ENCODE results near the gene NKIRAS1. TPM values are rescaled to one million over a fixed set of nuclear protein-coding genes. Genes with fewer than 3 reads are reported as not detected.
"Not testable (repeated sequence)": the region's sequence is repeated elsewhere in the genome, so short reads cannot be mapped to it uniquely, and the experiment has no call there.

The NKIRAS1 gene
- total RNA-seq, 1 donor from 2014 or later: 45.7 TPM

DNA sequence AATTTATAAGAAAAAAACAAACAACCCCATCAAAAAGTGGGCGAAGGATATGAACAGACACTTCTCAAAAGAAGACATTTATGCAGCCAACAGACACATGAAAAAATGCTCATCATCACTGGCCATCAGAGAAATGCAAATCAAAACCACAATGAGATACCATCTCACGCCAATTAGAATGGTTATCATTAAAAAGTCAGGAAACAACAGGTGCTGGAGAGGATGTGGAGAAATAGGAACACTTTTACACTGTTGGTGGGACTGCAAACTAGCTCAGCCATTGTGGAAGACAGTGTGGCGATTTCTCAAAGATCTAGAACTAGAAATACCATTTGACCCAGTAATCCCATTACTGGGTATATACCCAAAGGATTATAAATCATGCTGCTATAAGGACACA, 4.5 kb downstream of the NKIRAS1 start:
- DNase-seq (ENCODE audit: low spot score in 2 of 2); FAIRE-seq: not testable (repeated sequence)

DNA sequence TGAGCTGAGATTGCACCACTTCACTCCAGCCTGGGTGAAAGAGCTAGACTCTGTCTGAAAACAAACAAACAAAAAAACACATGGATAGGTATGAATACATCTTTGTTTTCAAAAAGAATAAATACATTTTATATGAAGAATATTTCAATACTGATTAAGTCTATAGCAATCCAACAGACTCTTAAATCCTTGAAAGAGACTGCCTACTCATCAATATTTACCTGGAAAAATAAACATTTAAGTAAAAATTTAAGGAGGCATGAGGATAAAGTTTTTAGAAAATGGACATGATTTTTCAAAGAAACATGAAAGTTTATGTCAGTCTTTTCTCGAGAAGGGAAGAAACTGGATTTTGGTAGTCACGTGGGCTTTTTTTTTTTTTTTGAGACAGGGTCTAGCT, 5.4 kb downstream of the NKIRAS1 start:
- no peak for FAIRE-seq
- no peak for DNase-seq (ENCODE audit: low spot score in 2 of 2)

DNA sequence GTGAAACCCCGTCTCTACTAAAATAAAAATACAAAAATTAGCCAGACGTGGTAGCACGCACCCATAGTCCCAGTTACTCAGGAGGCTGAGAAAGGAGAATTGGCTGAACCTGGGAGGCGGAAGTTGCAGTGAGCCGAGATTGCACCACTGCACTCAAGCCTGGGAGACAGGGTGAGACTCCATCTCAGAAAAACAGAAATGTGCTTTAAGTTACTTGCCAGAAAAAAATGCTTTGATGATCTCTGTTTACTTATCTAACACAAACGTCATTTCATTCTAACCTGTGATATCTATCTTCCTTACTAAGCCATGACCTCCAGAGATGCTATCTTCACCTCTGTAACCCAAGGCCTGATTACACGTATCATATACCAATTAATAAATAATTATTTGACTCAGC, 7.4 kb downstream of the NKIRAS1 start:
- FAIRE-seq: no peak
- no peak for DNase-seq (ENCODE audit: low spot score in 2 of 2)

DNA sequence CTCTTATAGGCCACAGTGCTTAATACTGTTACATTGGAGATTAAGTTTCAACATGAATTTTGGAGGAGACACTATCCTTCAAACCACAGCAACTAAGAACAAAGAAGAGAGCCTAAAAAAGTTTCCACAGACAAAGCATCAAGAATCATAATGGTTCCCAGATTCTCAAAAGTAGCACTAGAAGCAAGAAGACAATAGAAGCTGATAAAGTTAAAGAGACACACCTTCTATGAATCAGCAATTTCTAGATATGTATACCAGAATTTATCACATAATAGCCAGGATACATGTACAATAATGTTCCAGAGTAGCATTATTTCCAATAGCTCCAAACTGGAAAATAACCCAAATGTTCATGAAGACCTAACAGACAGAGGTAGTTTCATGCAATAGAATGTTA, 12.2 kb downstream of the NKIRAS1 start:
- no peak for DNase-seq (ENCODE audit: low spot score in 2 of 2)
- no peak for FAIRE-seq

DNA sequence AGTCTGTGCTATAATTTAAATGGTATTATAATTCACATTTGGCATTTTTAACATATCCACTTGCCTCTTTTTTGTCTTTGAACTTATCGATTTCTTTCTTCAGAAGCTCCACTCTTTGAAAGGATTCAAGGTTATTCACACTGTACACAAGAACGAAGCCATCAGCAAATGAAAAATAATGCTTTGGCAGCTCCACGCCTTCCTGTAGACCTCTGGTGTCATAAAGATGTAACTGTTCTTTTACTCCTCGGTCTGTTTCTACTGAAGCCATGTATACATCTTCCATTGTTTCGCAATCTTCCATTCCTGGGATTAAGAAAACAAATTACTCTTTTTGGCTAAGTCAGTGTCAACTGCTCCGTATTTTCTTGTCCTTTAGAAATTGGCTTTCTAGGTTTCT, 16.0 kb downstream of the NKIRAS1 start:
- DNase-seq (ENCODE audit: low spot score in 2 of 2) (no peak), FAIRE-seq (no peak)

DNA sequence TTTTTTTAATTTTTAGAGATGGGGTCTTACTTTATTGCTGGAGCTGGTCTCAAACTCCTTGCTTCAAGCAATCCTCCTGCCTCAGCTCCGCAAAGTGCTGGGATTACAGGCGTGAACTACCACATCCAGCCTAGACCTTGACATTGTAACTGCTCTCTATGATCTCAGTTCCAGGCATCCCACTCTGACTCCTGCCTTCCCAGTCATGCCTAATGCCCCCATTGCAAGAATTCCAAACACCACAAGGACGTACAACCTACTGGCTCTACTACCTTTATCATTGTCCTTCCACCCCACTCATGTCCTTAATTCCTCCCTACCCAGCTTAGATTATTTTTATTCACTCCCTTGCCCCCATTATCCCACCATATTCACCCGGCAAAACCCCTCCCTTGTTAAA, 21.6 kb downstream of the NKIRAS1 start:
- FAIRE-seq (no peak), DNase-seq (ENCODE audit: low spot score in 2 of 2) (no peak)

DNA sequence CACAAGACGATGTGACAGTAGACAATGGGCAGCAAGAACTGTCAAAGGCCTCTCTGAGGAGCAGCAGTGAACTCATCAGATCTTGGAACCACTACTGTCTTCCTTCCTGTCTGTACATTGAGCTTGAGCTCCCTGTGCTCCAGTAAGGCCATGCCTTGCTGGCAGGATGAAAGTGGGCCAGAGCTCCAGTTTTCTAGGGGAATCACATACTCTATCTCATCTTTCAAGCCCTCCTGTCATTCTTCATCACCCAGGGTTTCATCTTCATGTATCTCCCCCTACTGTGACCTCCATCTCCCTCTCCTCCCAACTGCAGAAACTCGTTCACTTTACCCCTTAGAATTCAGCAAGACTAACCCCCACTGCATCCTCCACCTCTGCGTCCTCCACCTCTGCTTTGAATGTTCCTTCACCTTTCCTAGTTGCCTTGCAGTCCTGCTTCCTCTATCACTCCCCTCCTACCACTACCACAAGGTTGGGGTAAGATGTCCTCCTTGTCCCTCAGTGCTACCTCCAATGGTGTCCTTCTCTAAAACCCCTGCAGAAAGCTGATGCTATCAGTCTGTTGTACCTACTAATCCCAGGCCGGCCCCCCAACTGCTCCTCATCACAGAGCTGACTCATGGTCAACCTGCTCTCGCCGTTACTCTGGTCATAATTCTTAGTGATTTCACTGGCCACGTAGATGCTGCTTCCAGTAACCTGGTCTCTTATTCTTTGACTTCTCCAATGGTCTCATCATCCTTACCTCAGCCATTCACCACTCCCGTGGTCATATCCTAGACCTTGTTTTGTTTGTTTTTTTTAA, 22.3 kb downstream of the NKIRAS1 start:
- DNase-seq (ENCODE audit: low spot score in 2 of 2) (no peak), FAIRE-seq (no peak)

DNA sequence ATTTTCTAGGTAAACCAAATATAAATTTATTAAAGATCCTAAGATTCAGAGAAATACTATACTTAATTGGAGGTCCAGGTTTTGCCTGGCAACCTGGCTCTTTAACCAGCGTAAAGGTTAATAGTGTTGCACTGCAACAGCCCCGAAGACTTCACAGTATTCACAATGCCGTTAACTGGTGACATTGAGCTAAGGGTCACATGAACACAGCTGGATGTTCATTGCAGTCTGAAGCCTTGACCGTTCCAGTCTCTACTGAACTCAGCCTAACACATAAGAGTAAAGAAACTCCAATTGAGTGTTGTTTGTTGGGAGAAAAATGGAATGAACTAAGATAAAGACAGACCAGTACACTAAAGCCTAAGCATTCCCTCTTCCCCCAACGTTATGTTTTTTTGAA, 26.8 kb downstream of the NKIRAS1 start:
- FAIRE-seq (no peak), DNase-seq (ENCODE audit: low spot score in 2 of 2) (no peak)

DNA sequence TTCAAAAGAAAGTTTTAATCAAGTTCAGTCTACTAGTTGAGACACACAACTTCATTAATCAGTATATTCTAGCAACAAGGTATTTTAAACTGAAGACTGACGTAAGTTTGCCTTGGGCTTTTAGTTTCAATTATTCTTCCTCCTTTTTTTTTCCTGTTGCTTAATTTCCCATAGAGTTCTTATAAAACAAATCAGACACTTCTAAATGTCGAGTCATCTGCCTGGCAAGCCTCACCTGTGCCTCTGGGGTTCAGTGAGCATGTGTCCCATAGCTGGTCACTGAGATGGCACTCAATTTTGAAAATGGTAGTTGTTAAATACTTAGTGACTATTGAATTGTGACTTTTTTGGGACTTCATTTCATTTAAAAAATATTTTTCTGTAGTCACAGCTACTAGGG, 27.4 kb downstream of the NKIRAS1 start:
- FAIRE-seq: no peak
- no peak for DNase-seq (ENCODE audit: low spot score in 2 of 2)

DNA sequence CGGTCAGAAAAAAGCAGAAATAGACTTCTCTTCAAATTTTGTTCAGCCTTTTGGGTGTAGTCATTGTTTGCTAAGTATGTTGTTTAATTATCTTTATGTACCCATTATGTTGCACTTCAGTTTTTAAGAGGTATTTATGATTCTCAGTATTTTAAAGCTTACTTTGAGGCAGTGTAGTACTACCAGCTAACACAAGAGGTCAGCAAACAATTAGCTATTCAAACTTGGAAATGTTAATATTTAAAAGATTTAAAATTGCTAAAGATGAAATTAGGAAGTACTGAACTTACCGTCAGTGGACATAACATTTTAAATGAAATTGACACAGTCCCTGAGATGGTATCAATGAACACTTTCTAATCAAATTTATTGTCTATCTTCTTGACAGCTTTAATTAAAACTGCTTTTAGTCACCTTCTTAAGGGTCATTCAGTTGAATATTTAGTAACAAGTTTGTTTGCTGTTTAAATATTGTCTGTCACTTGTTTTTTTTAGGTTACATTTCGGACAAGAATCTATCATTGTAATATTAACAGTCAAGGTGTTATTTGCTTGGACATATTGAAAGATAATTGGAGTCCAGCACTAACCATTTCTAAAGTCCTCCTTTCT, 28.1 kb downstream of the NKIRAS1 start:
- DNase-seq (ENCODE audit: low spot score in 2 of 2) (no peak), FAIRE-seq (peak; percentile 78)

DNA sequence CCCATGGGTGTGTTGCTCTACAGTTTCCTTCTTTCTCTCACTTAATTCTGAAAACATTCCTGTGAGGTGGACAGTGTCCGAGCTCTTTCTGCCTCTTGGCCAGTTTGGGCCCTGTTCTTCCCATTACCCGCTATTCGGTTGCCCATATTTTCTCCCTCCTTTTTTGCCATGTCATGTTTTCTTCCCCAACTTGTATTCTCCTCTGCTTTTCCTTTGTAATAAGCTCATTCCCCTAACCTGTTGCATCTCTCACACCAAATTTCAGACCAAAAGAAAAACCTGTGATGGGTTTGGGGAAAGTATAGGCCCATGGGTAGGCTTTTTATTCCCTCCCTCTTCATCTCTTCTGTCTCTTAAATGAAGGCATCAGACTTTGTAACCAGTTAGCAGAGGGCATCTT, 30.5 kb downstream of the NKIRAS1 start:
- DNase-seq (ENCODE audit: low spot score in 2 of 2) (no peak), FAIRE-seq (no peak)

DNA sequence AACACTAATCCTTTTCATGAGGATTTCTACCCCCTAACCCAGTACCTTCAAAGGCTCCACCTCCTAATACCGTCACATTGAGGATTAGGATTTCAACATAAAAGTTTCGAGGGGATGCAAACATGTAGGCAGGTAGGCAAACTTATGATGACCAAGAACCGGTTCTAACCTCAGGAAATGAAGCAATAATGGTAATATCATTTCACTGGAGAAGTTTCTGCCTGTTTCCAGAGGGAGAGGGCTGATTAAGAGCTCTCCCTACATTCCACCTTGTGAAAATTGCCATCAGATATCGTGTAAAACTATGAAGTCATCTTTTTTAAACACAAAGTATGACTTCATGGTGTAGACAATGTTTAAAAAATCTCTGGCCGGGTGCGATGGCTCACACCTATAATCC, 31.6 kb downstream of the NKIRAS1 start:
- FAIRE-seq (no peak), DNase-seq (ENCODE audit: low spot score in 2 of 2) (no peak)

DNA sequence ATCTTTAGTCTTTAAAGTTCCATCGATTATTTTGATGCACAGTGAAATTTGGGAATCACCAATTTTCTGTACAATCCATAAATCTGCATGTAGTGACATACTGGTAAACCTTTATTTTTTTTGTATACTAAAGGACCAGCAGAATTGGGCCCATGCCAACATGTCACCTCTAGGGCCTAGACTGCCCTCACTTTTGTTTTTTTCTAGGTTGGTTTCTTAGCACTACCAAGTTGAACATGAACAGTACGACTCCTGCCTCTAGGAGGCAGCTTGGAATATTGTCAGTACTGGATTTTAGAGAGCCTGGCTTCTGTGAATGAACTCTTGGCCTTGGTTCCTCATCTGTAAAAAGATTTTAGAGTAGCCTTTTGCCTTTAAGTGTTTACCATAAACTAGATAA, 32.3 kb downstream of the NKIRAS1 start:
- no peak for FAIRE-seq
- no peak for DNase-seq (ENCODE audit: low spot score in 2 of 2)

DNA sequence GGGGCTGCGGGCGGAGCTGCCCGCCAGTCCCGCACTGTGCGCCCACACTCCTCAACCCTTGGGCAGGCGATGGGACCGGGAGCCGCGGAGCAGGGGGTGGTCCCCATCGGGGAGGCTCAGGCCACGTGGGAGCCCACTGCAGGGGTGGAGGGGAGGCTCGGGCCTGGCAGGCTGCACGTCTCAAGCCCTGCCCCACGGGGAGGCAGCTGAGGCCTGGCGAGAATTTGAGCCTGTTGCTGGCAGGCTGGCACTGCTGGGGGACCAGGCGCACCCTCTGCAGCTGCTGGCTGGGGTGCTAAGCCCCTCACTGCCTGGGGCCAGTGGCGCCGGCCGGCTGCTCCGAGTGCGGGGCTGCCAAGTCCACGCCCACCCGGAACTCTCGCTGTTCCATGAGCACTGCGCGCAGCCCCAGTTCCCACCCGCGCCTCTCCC, 34.3 kb downstream of the NKIRAS1 start:
- no peak for FAIRE-seq
- DNase-seq (ENCODE audit: low spot score in 2 of 2): no peak

DNA sequence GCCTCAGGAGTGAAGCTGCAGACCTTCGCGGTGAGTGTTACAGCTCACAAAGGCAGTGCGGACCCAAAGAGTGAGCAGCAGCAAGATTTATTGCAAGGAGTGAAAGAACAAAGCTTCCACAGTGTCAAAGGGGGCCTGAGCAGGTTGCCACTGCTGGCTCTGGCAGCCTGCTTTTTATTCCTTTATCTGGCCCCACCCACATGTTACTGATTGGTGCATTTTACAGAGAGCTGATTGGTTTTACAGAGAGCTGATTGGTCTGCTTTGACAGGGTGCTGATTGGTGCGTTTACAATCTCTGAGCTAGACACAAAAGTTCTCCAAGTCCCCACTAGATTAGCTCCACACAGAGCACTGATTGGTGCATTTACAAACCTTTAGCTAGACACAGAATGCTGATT, 34.8 kb downstream of the NKIRAS1 start:
- FAIRE-seq; DNase-seq (ENCODE audit: low spot score in 2 of 2): not testable (repeated sequence)

DNA sequence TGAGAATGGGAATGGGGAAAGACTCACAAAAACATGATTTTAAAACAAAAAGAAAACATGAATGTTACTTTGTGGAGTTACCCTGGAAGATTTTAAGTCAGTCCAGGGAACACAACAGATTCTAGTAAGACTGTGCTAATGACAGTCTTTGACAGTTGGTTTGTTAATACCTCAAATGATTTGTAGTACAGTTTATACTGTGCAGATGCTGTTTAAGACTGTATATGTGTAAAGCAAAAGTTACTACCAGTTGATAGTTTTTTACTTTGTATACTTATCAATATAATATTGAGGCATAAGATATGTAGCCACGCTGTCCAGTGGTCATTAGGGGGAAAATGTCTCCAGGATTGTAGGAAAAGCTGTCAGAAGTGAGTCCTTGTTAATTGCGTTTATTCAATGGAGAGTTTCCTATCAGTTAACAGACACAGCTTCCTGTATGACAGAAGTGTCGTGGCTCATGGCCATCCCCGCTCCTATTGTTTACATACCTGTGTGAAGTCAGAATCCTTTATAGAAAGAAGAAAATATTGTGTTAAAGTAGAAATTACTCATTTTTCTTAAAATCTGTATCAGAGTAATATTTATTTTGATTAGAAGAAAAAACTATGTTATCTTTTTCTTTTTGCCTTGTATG, 36.0 kb downstream of the NKIRAS1 start:
- DNase-seq (ENCODE audit: low spot score in 2 of 2) (no peak), FAIRE-seq (no peak)

DNA sequence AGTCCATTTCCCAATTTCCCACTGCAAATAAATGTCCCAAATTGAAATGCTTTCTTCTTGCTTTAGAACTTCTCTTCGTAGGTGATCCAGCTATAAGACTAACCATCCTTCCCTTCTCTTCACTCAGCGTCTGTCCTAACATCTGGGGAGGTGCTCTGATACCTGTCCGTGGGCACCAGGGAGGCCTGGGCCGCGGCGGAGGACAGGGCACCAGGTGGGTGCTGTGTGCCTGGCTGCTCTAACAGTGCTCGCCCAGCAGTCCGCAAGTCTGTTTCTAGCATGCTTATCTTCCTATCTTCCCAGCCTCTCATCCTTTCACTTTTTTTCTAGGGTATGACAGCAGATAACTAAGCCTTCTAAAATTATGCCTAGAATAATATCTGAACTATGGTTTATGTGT, 37.3 kb downstream of the NKIRAS1 start:
- DNase-seq (ENCODE audit: low spot score in 2 of 2) (no peak), FAIRE-seq (no peak)

DNA sequence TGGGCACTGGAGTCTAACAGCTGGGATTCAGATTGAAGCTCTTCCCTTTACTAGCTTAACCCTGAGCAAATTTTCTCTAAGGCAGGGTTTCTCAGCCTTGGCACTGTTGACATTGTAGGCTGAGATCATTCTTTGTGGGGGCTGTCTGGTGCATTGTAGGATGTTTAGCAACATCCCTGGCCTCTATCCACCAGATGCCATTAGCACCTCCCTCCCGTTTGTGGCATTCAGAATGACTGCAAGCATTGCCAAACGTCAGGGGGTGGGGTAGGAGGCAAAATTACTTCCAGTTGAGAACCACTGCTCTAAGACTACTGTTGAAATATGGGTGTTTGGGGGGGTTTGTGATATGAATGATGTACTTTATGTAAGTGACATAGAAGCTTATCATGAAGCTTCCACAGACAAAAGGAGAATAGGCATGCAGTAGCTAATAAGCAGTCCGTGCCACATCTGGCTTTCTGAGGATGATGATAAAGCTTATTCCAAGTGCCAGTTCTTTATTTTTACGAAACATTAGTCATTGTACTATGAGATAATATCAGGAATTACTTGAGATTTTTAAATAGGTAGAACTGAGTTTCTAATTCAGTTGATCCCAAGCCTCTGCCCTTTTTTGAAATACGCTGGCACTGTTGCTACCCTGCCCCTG, 39.3 kb downstream of the NKIRAS1 start:
- FAIRE-seq: no peak
- no peak for DNase-seq (ENCODE audit: low spot score in 2 of 2)

DNA sequence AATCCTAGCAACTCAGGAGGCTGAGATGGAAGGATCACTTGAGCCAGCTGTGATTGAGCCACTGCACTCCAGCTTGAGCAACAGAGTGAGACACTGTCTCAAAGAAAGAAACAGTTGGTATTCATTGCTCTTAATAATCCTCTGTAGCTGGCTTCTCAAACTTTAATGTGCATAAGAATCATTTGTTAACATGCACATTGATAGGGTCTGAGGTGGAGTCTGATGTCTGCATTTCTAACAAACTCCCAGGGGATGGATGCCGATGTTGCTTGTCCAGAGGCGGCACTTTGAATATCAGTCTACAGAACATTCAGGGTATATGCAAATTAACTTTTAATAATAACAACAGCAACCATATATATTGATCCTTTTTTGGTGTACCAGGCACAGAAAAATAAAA, 39.9 kb downstream of the NKIRAS1 start:
- no peak for FAIRE-seq

DNA sequence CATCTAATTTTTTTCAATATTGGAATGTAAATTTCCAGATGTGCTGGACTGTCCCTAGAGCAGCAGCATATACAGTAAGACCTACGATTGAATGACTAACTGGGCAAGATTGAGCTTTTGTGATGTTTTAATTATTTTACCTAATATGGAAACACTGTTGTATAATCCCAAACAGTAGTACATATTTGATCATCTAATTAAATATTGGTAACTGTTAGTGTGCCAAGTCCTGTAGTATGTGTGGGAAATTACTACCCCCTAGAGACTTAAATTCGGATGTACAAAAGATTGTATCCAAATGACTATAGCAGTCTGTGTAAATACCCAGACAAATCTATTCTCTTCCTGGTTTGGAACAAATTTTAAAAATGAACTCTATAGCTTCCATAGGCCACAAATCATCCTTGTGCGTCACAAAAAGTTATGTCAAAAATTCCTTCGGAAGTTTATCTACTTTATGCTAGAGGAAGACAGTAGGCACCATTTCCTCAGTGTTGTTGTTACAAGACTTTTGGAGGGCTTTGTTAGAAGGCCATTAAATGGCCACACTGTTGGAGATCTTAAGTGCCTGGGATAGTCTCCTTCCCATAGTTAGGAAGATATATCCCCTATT, 41.6 kb downstream of the NKIRAS1 start:
- no peak for FAIRE-seq

More for the DNA sequence above, 39.9 kb downstream of the NKIRAS1 start:
- no peak for DNase-seq (ENCODE audit: low spot score in 2 of 2)

More for the DNA sequence above, 41.6 kb downstream of the NKIRAS1 start:
- DNase-seq (ENCODE audit: low spot score in 2 of 2): no peak
